Dendritic cell treated with granulocyte-macrophage colony-stimulating factor and Interleukin-4, amounts not matched to agents 40 ng/mL and 50 ng/mL, for 4 days (primary cell): Measurements from ENCODE around the gene DNAAF3.

ENCODE experiments used
- H3K27ac Mint-ChIP-seq: one replicate; pipeline ENCODE4 v1.8.0; 2022; ENCODE audit warnings: mild to moderate bottlenecking, mixed read lengths
- H3K27me3 Mint-ChIP-seq: one replicate; pipeline ENCODE4 v1.8.0; 2022; ENCODE audit warnings: mild to moderate bottlenecking, mixed read lengths
- H3K36me3 Mint-ChIP-seq: one replicate; pipeline ENCODE4 v1.8.0; 2022; ENCODE audit warnings: low read depth, mixed read lengths
- H3K4me1 Mint-ChIP-seq: one replicate; pipeline ENCODE4 v1.8.0; 2022; ENCODE audit warnings: low read depth, mixed read lengths
- H3K4me3 Mint-ChIP-seq: one replicate; pipeline ENCODE4 v1.8.0; 2022; ENCODE audit warnings: mild to moderate bottlenecking, moderate library complexity, mixed read lengths
- H3K9me3 Mint-ChIP-seq: one replicate; pipeline ENCODE4 v1.8.0; 2022; ENCODE audit warnings: mixed read lengths
- intact Hi-C: fragments of 100-400 bp; cut with micrococcal nuclease; formaldehyde crosslinking; loops from one replicate; pipeline ENCODE4 v1.15.0; 2022

DNAAF3 gene

DNA sequence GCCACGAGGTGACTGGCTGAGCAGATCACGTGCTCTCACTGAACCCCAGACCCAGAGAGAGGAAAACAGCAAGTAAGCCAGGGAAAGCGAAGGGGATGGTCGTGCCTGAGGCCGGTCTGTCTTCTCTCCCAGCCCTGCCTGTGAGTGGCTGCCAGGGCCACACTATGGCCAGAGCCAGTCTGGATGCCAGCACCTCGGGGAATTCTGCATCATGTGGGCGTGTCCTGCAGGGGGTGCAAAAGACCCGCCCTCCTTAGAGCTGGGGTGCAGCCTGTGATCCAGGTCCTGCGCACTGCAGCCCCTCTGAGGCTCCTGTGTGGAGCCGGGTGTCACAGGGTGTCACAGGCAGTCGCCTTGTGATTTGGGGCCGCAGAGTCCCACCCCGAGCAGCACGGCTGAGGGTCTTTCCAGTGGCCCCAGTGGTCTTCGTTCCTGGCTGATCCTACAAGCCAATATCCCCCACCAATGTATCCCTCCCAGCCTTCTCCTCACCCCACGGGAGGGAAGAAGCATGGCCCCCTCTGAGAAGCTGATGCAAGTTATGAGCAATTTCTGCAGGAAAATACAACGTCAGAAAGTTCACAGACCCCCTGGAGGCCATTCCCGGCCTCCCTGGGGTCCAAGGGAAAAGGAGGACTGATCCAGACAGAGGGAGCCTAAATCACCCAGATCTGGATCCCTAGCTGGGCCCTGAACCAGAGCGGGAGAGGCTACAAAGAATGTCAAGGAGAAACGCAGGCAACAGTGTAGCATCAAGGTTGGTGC lies 56.7 kb downstream of the DNAAF3 start:
- Mint-ChIP-seq H3K4me1 (peaks cover 52% of the 10 kb centered on the region), H3K27me3 (no peaks in the 10 kb centered on the region), H3K36me3 (peaks cover 87% of the 10 kb centered on the region), H3K27ac (no peak overlapping the region), H3K9me3 (no peaks in the 10 kb centered on the region), H3K4me3 (no peak overlapping the region)
- intact Hi-C loops: no loop called here
